ENCODE data around the gene NEXMIF.
"Not testable (repeated sequence)": the region's sequence is repeated elsewhere in the genome, so short reads cannot be mapped to it uniquely, and the experiment has no call there.

Gene NEXMIF

GRCh38 chrX:74705269-74705668 is 220.0 kb downstream of the NEXMIF start:
- TF ChIP-seq CTCF (conservative IDR thresholded peaks at IDR 0.05; ENCODE audit: low read depth, low read length): no peak
- H3K4me3 ChIP-seq (ENCODE audit: low read depth, low read length): no peak overlapping the region
- no peak for DNase-seq (ENCODE audit: low read depth)

DNA sequence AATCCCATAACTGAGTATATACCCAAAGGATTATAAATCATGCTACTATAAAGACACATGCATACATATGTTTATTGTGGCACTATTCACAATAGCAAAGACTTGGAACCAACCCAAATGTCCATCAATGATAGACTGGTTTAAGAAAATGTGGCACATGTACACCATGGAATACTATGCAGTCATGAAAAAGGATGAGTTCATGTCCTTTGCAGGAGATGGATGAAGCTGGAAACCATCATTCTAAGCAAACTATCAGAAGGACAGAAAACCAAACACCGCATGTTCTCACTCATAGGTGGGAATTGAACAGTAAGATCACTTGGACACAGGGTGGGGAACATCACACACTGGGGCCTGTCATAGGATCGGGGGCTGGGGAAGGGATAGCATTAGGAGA is 223.9 kb downstream of the NEXMIF start:
- not testable (repeated sequence) for H3K4me3 ChIP-seq (ENCODE audit: low read depth, low read length); DNase-seq (ENCODE audit: low read depth)

DNA sequence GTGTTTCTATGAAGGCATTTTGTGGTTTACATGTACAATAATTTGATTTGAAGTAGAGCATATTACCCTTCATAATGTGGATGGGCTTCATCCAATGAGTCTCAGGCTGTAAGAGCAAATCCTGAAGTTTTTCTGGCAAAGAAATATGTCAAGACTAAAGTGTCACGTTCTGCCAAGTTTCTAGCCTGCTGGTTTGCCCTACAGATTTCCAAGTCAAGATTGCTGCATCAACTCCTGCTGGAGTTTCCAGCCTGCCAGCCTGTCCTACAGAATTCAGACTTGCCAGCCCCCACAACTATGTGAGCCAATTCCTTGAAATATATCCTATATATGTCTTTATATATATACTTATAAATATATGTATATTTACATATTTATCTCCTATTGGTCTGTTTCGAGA is 240.8 kb downstream of the NEXMIF start:
- DNase-seq (ENCODE audit: low read depth): no peak
- no peak overlapping the region for H3K4me3 ChIP-seq (ENCODE audit: low read depth, low read length)
- no peak for TF ChIP-seq CTCF (conservative IDR thresholded peaks at IDR 0.05; ENCODE audit: low read depth, low read length)

Measured in choroid plexus epithelial cell (primary cell).